Daoy (cell line): ENCODE results near the gene GPR158. TPM values are rescaled to one million over a fixed set of nuclear protein-coding genes. Genes with fewer than 3 reads are reported as not detected.
"Not testable (repeated sequence)": the region's sequence is repeated elsewhere in the genome, so short reads cannot be mapped to it uniquely, and the experiment has no call there.

Source experiments
- DNase-seq: peaks from one replicate; pipeline ENCODE4 v3.0.0-alpha.2; 2015; ENCODE audit warnings: low read depth
- total RNA-seq: library from RNA; depleted of rRNA; stranded (reverse); fragments of >200 nt; shearing (Covaris generic); gene quantifications from 2 replicates; pipeline ENCODE4 v1.2.3, GENCODE V29; 2014

The GPR158 gene
- total RNA-seq, 1 experiment from 2014 or later, result 4.6 TPM

- no peak for DNase-seq
These were observed 129.8 kb downstream of the GPR158 start for GRCh38 chr10:25304606-25305005.

GRCh38 chr10:25306386-25306785 is 131.6 kb downstream of the GPR158 start:
- no peak for DNase-seq

GRCh38 chr10:25308278-25308677 is 133.5 kb downstream of the GPR158 start:
- no peak for DNase-seq

- DNase-seq, result peak; percentile 23
These were observed 142.9 kb downstream of the GPR158 start for GRCh38 chr10:25317596-25318211.

GRCh38 chr10:25327273-25327672 is 152.5 kb downstream of the GPR158 start:
- no peak for DNase-seq

GRCh38 chr10:25328361-25328760 is 153.6 kb downstream of the GPR158 start:
- no peak for DNase-seq

- not testable (repeated sequence) for DNase-seq
These were observed 154.8 kb downstream of the GPR158 start for GRCh38 chr10:25329587-25329986.

GRCh38 chr10:25334445-25334844 is 159.6 kb downstream of the GPR158 start:
- DNase-seq, result no peak

GRCh38 chr10:25336330-25336729 is 161.5 kb downstream of the GPR158 start:
- no peak for DNase-seq

GRCh38 chr10:25338271-25338670 is 163.5 kb downstream of the GPR158 start:
- DNase-seq, result no peak

GRCh38 chr10:25339966-25340365 is 165.2 kb downstream of the GPR158 start:
- no peak for DNase-seq

- DNase-seq, result no peak
These were observed 174.7 kb downstream of the GPR158 start for GRCh38 chr10:25349520-25349919.

GRCh38 chr10:25356609-25357008 is 181.8 kb downstream of the GPR158 start:
- no peak for DNase-seq

- no peak for DNase-seq
These were observed 182.5 kb downstream of the GPR158 start for GRCh38 chr10:25357269-25357668.

- DNase-seq, result no peak
These were observed 207.4 kb downstream of the GPR158 start for GRCh38 chr10:25382029-25382810.

- not testable (repeated sequence) for DNase-seq
These were observed 208.1 kb downstream of the GPR158 start for GRCh38 chr10:25382901-25383300.

- no peak for DNase-seq
These were observed 208.9 kb downstream of the GPR158 start for GRCh38 chr10:25383686-25384085.

- no peak for DNase-seq
These were observed 209.8 kb downstream of the GPR158 start for GRCh38 chr10:25384618-25385017.

GRCh38 chr10:25388188-25388861 is 213.5 kb downstream of the GPR158 start:
- no peak for DNase-seq

GRCh38 chr10:25388862-25389206 is 214.0 kb downstream of the GPR158 start:
- DNase-seq, result no peak

- no peak for DNase-seq
These were observed 215.9 kb downstream of the GPR158 start for GRCh38 chr10:25390733-25391132.

- no peak for DNase-seq
These were observed 217.3 kb downstream of the GPR158 start for GRCh38 chr10:25392132-25392531.

GRCh38 chr10:25393621-25394020 is 218.8 kb downstream of the GPR158 start:
- DNase-seq, result no peak
